HepG2 (cell line): Measurements from ENCODE around the gene ZDHHC14. TPM values are rescaled to one million over a fixed set of nuclear protein-coding genes. Genes with fewer than 3 reads are reported as not detected.

ENCODE experiments used
- ATAC-seq: fragments of 200-7000 bp; cut with Tn5 transposase; 3 replicates; pipeline ENCODE4 v1.9.1; 2020; ENCODE audit warnings: mild to moderate bottlenecking, moderate library complexity
- BruUV-seq: library from RNA; stranded (reverse); fragments of 400-500 nt; replicated peaks from 2 replicates; lab custom pipeline; 2021; lab: Mats Ljungman, UMichigan
- CTCF ChIA-PET: fragments of 300-600 bp; formaldehyde crosslinking; extraction: SDS; loops from one replicate; lab custom pipeline; 2021; ENCODE audit warnings: low total read pairs, inconsistent platforms, low intra/inter-chr PET ratio; lab: Yijun Ruan, JAX
- POLR2A ChIA-PET: fragments of 350-600 bp; sonication (Branson Sonifier 250); formaldehyde crosslinking; loops from one replicate; lab custom pipeline; 2020; ENCODE audit warnings: antibody characterized with exemption, inconsistent platforms; lab: Yijun Ruan, JAX
- DNase-seq: peaks from one replicate; pipeline ENCODE4 v3.0.0-alpha.2; 2015; ENCODE audit warnings: low spot score
- FAIRE-seq: peaks from 3 replicates; lab custom pipeline; 2011; peaks lifted over from hg19 to GRCh38; lab: Jason Lieb, UNC
- H2AFZ ChIP-seq: one replicate; pipeline ENCODE4 v1.6.1; 2011; ENCODE audit warnings: low read length, inconsistent platforms
- H3K27ac ChIP-seq: fragments of 300-600 bp; 3 replicates; pipeline ENCODE4 v1.8.0; 2011; ENCODE audit warnings: mixed run types, mild to moderate bottlenecking, mixed read lengths, low read length, inconsistent platforms; ENCODE audit not compliant: insufficient read depth; ENCODE audit errors: extremely low read length
- H3K27me3 ChIP-seq, 2 experiments: fragments of 200-600 bp in 1 of 2; 2 replicates in 1 of 2; 3 replicates in 1 of 2; pipeline versions ENCODE4 v1.6.0 to v1.8.0; 2011; ENCODE audit warnings: low read length in 2 of 2, mild to moderate bottlenecking in 2 of 2, moderate library complexity in 2 of 2, inconsistent platforms in 1 of 2; ENCODE audit not compliant: insufficient read depth in 2 of 2, control insufficient read depth in 1 of 2
- H3K36me3 ChIP-seq, 2 experiments: fragments of 200-600 bp in 1 of 2; replicated peaks in 1 of 2; 2 replicates in 1 of 2; 3 replicates in 1 of 2; pipeline versions ENCODE4 v1.5.1 to v1.8.0; 2011; ENCODE audit warnings: low read length in 2 of 2, inconsistent platforms in 1 of 2; ENCODE audit not compliant: insufficient read depth in 2 of 2, control insufficient read depth in 1 of 2
- H3K4me1 ChIP-seq: 2 replicates; pipeline ENCODE4 v1.5.1; 2012; ENCODE audit warnings: low read length, inconsistent platforms; ENCODE audit not compliant: insufficient read depth
- H3K4me2 ChIP-seq: 2 replicates; pipeline ENCODE4 v1.6.0; 2011; ENCODE audit warnings: low read depth, low read length, inconsistent platforms
- H3K4me3 ChIP-seq, 3 experiments: fragments of 200-600 bp in 1 of 3; sonication (generic), shearing (Covaris generic) in 1 of 3; replicated peaks in 1 of 3; 2 replicates each; pipeline ENCODE4 v1.5.1; 2011 to 2016; ENCODE audit warnings: low read length in 3 of 3, inconsistent platforms in 2 of 3, low read depth in 2 of 3, mild to moderate bottlenecking in 2 of 3, control low read depth in 1 of 3, mixed read lengths in 1 of 3; ENCODE audit not compliant: insufficient read depth in 1 of 3
- H3K79me2 ChIP-seq: one replicate; pipeline ENCODE4 v1.6.1; 2011; ENCODE audit warnings: low read length, inconsistent platforms; ENCODE audit not compliant: insufficient read depth
- H3K9ac ChIP-seq: 2 replicates; pipeline ENCODE4 v1.6.0; 2011; ENCODE audit warnings: mild to moderate bottlenecking, low read depth, low read length, inconsistent platforms; ENCODE audit not compliant: insufficient read depth
- H3K9me3 ChIP-seq: 2 replicates; pipeline ENCODE4 v1.5.1; 2012; ENCODE audit warnings: mild to moderate bottlenecking, low read length
- H4K20me1 ChIP-seq: 2 replicates; pipeline ENCODE4 v1.6.0; 2011; ENCODE audit warnings: inconsistent platforms, mild to moderate bottlenecking, low read length, moderate library complexity; ENCODE audit not compliant: insufficient read depth
- ATF5 ChIP-seq: sonication (generic); formaldehyde crosslinking; IDR thresholded peaks from 2 replicates; pipeline ENCODE4 v1.4.0; 2020; ENCODE audit warnings: mild to moderate bottlenecking, low read depth, missing genetic modification reagents
- FOSL1 ChIP-seq: sonication (generic); formaldehyde crosslinking; IDR thresholded peaks from 2 replicates; pipeline ENCODE4 v1.9.0; 2021; ENCODE audit warnings: missing genetic modification reagents, borderline replicate concordance
- FUBP1 ChIP-seq: sonication (generic); formaldehyde crosslinking; IDR thresholded peaks from 2 replicates; pipeline ENCODE4 v1.5.1; 2020; ENCODE audit warnings: missing genetic modification reagents, mild to moderate bottlenecking, borderline replicate concordance
- HNRNPL ChIP-seq: fragments of 200-400 bp; formaldehyde crosslinking; IDR thresholded peaks from 2 replicates; pipeline ENCODE4 v1.6.1; 2017; ENCODE audit warnings: mild to moderate bottlenecking, low read depth, low read length
- MAFK ChIP-seq, 2 experiments: IDR thresholded peaks in 1 of 2; conservative IDR thresholded peaks in 1 of 2; 2 replicates each; pipeline ENCODE4 v1.6.1; 2011; ENCODE audit warnings: improper control_type of control experiment in 2 of 2, low read length in 2 of 2
- NFE2L2 ChIP-seq: fragments of 150-350 bp; IDR thresholded peaks from 2 replicates; pipeline ENCODE4 v1.6.1; 2014; ENCODE audit warnings: low read length
- RELA ChIP-seq: sonication (generic); formaldehyde crosslinking; IDR thresholded peaks from 2 replicates; pipeline ENCODE4 v1.4.0; 2020; ENCODE audit warnings: missing genetic modification reagents
- SMC3 ChIP-seq: IDR thresholded peaks from 2 replicates; pipeline ENCODE4 v1.6.1; 2011; ENCODE audit warnings: low read length, improper control_type of control experiment
- SP1 ChIP-seq, 2 experiments: fragments of 450-650 bp in 1 of 2; sonication (generic) in 1 of 2; formaldehyde crosslinking in 1 of 2; IDR thresholded peaks; 2 replicates each; pipeline versions ENCODE4 v1.4.0 to v1.6.1; 2016 to 2020; ENCODE audit warnings: missing genetic modification reagents in 1 of 2
- ZNF230 ChIP-seq: sonication (generic); formaldehyde crosslinking; IDR thresholded peaks from 2 replicates; pipeline ENCODE4 v1.4.0; 2020; ENCODE audit warnings: mild to moderate bottlenecking, missing genetic modification reagents
- ZNF281 ChIP-seq: sonication (generic); formaldehyde crosslinking; IDR thresholded peaks from 2 replicates; pipeline ENCODE4 v1.4.0; 2020; ENCODE audit warnings: missing genetic modification reagents, borderline replicate concordance
- ZSCAN12 ChIP-seq: sonication (generic); formaldehyde crosslinking; IDR thresholded peaks from 2 replicates; pipeline ENCODE4 v1.9.0; 2021; ENCODE audit warnings: mild to moderate bottlenecking, missing genetic modification reagents
- WGBS: methylation state at CpG from one replicate; pipeline ENCODE4 v1.1.6; 2017; ENCODE audit warnings: low lambda C conversion rate; 5-methylcytosine and 5-hydroxymethylcytosine counted together
- in situ Hi-C: cut with HindIII; loops from 2 replicates; pipeline ENCODE4 v1.10.0; 2017; ENCODE audit warnings: low pct_unique_long_range_greater_than_20kb; ENCODE audit not compliant: extremely low pct_ligation_motif_present
- intact Hi-C: fragments of 100-400 bp; cut with micrococcal nuclease; formaldehyde crosslinking; loops from one replicate; pipeline ENCODE4 v1.10.0; 2022; ENCODE audit not compliant: unreplicated experiment
- polyA plus RNA-seq, 8 experiments: library from polyadenylated mRNA; depleted of rRNA in 3 of 8; stranded (reverse) in 7 of 8; unstranded in 1 of 8; fragments of >200 nt; fragmentation: Illumina TruSeq in 4 of 8; extraction: Trizol in 4 of 8; gene quantifications; 2 replicates each; pipeline versions ENCODE4 v1.2.1 to v1.2.3, GENCODE V29; 2011 to 2016; ENCODE audit warnings: low read depth in 4 of 8, missing spikeins in 1 of 8, mixed read lengths in 1 of 8; ENCODE audit not compliant: insufficient read depth in 1 of 8
- total RNA-seq, 5 experiments: library from RNA; depleted of rRNA; stranded (reverse); fragments of >200 nt; fragmentation: Illumina TruSeq; extraction: Trizol; gene quantifications; 2 replicates each; pipeline ENCODE4 v1.2.3, GENCODE V29; 2016; ENCODE audit warnings: low read depth in 1 of 5

The ZDHHC14 gene
- total and polyA plus RNA-seq, 2 of the 13 experiments (the other 11 are each of a cell fraction or from before 2014, with no cell fraction given): 3.7 to 9.5 TPM

DNA sequence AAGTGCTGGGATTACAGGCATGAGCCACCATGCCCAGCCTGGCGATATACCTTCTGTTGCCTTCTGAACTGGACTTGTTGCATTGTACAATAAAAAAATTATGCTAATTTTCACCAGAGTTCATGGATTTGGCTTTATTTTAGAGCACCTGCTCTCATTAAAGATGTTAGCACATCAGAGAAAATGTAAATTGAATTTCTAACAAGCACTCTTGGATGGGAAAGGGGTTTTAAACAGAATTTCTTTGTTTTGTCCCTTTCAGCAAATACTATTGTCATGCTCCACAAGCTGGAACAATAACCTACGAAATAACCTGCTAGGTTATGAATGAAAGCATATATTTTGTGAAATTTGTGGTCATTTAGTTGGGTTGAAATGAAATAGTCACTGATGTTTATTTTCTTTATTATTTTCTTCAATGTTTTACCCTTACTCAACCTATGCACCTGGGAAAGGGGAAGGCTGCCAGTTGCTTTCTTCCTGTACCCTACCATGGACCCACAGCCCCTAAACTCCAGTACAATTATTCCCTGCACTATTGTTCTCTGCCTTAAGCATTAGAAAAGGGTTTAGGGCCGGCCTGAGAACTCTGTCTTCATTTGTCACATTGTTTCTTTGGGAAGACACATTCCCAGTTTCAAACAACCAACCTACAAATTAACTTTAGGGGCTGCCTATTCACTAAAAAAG lies 22.2 kb downstream of the ZDHHC14 start:
- no peaks in the 10 kb centered on the region for H3K79me2 ChIP-seq
- no peak overlapping the region for H3K4me2 ChIP-seq
- H3K36me3 ChIP-seq: no peaks in the 10 kb centered on the region
- DNase-seq (no peak), ATAC-seq (no peak), FAIRE-seq (no peak)
- H3K4me3 ChIP-seq: no peak overlapping the region
- peaks cover 13% of the 10 kb centered on the region for H3K4me1 ChIP-seq
- intact Hi-C loops (no loop called here), in situ Hi-C loops (no loop called here)
- H3K9ac ChIP-seq: no peak overlapping the region
- ChIA-PET POLR2A (interaction anchor here (0.6 kb wide), 1 partner anchor 78 kb away, joined by 5 read pairs; no protein-coding TSS in a partner anchor), CTCF (no interaction called here)
- TF ChIP-seq ZSCAN12 (CRISPR knock-in tag) (no peak), FUBP1 (CRISPR knock-in tag) (no peak), HNRNPL (no peak), SMC3 (no peak), MAFK (conservative IDR thresholded peaks at IDR 0.05 in 1 of 2, IDR thresholded peaks at IDR 0.05 in 1 of 2; ENCODE audit: low read length in 2 of 2) (no peak), ZNF230 (CRISPR knock-in tag) (no peak), ZNF281 (CRISPR knock-in tag) (no peak), FOSL1 (CRISPR knock-in tag) (no peak), SP1 (IDR thresholded peaks at IDR 0.05) (no peak), SP1 (CRISPR knock-in tag; IDR thresholded peaks at IDR 0.05) (no peak), NFE2L2 (no peak), RELA (CRISPR knock-in tag) (no peak), ATF5 (CRISPR knock-in tag) (no peak)
- H2AFZ ChIP-seq: no peak overlapping the region
- H3K27me3 ChIP-seq: no peaks in the 10 kb centered on the region
- H3K9me3 ChIP-seq: no peaks in the 10 kb centered on the region
- no peaks in the 10 kb centered on the region for H4K20me1 ChIP-seq
- 84% methylated on average over 3 of the region's 3 CpGs for WGBS
- no TSS peak for BruUV-seq
- H3K27ac ChIP-seq: no peak overlapping the region
